ENCODE data around the gene SMARCB1. TPM values are rescaled to one million over a fixed set of nuclear protein-coding genes. Genes with fewer than 3 reads are reported as not detected.
A peak's percentile ranks its signal among the peaks of the same experiment; 100 is the strongest.

Gene SMARCB1
- polyA plus RNA-seq, 4 donors: 29.3 to 87.6 (median 55.2) TPM

DNA sequence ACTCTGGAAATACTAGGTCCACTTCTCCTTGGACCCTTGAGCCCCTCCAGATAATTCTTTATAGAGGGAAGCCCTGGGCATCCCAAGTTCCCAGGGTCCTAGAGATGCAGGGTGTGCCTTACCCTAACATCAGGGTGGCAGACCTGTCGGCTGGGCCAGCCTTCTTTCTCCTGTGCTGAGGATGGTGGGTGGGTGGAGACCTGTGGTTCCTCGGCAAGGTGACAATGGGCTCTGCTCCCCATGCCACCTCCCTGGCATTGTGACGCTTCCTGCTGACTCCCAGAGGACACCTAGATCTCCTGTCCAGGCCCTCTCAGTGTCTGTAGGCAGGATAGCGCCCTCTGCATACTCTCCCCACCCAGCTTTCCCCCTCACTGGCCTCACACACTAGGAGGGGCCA lies 55.8 kb downstream of the SMARCB1 start:
- no peak for FAIRE-seq
- 69 to 83% (median 70%) methylated on average over 4 of the region's 4 CpGs for WGBS, 3 donors

DNA sequence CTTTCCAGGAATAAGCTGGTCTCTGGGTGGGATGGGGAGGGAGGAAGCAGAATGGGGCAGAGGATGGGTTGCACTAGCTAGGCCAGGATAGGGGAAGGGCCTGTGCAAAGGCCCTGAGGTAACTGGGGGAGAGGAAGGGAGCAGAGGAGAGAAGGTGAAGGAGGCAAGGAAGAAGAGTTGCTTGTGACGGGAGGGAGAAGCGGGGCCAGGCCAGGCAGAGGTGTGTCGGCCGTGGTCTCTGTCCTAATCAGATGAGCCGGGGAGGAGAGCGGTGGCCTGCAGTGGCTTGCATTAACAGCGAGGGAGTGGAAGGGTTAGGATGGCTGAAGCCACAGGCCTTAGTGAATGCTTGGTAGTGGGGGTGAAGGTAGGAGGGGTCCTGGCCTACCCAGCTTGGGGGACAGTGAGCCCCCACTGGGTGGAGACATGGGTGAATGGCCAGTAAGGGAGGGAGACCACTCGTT lies 58.0 kb downstream of the SMARCB1 start:
- Histone ChIP-seq H3K27ac (ENCODE audit: low read depth in 1 of 3, low read length in 2 of 3) (peak overlapping the region in 1 of 3 donors; percentile 61), H3K9me3 (ENCODE audit: control insufficient read depth in 2 of 2, insufficient read depth in 1 of 2, low read depth in 1 of 2, low read length in 1 of 2) (no peaks in the 10 kb centered on the region), H3K27me3 (ENCODE audit: control insufficient read depth in 3 of 3, insufficient read depth in 3 of 3, low read length in 3 of 3) (peaks cover 0 to 9% (median 0%) of the 10 kb centered on the region in 3 donors), H3K4me3 (ENCODE audit: low read depth in 1 of 3, low read length in 3 of 3) (no peak overlapping the region), H3K4me1 (ENCODE audit: control insufficient read depth in 3 of 3, insufficient read depth in 2 of 3, low read depth in 1 of 3, low read length in 2 of 3) (peaks cover 0 to 26% (median 4%) of the 10 kb centered on the region in 3 donors), H3K36me3 (ENCODE audit: control insufficient read depth in 3 of 3, insufficient read depth in 2 of 3, low read depth in 1 of 3, low read length in 3 of 3) (no peaks in the 10 kb centered on the region)
- WGBS, 3 donors: 74 to 78% (median 77%) methylated on average over 8 of the region's 8 CpGs
- no peak for DNase-seq
- FAIRE-seq: no peak

More for the DNA sequence above, 55.8 kb downstream of the SMARCB1 start:
- Histone ChIP-seq H3K27ac (ENCODE audit: low read depth in 1 of 3, low read length in 2 of 3) (no peak overlapping the region), H3K9me3 (ENCODE audit: control insufficient read depth in 2 of 2, insufficient read depth in 1 of 2, low read depth in 1 of 2, low read length in 1 of 2) (no peaks in the 10 kb centered on the region), H3K4me1 (ENCODE audit: control insufficient read depth in 3 of 3, insufficient read depth in 2 of 3, low read depth in 1 of 3, low read length in 2 of 3) (peaks cover 0 to 34% (median 4%) of the 10 kb centered on the region in 3 donors), H3K4me3 (ENCODE audit: low read depth in 1 of 3, low read length in 3 of 3) (no peak overlapping the region), H3K27me3 (ENCODE audit: control insufficient read depth in 3 of 3, insufficient read depth in 3 of 3, low read length in 3 of 3) (peaks cover 0 to 8% (median 0%) of the 10 kb centered on the region in 3 donors), H3K36me3 (ENCODE audit: control insufficient read depth in 3 of 3, insufficient read depth in 2 of 3, low read depth in 1 of 3, low read length in 3 of 3) (peaks cover 0 to 5% (median 0%) of the 10 kb centered on the region in 3 donors)
- DNase-seq: no peak

DNA sequence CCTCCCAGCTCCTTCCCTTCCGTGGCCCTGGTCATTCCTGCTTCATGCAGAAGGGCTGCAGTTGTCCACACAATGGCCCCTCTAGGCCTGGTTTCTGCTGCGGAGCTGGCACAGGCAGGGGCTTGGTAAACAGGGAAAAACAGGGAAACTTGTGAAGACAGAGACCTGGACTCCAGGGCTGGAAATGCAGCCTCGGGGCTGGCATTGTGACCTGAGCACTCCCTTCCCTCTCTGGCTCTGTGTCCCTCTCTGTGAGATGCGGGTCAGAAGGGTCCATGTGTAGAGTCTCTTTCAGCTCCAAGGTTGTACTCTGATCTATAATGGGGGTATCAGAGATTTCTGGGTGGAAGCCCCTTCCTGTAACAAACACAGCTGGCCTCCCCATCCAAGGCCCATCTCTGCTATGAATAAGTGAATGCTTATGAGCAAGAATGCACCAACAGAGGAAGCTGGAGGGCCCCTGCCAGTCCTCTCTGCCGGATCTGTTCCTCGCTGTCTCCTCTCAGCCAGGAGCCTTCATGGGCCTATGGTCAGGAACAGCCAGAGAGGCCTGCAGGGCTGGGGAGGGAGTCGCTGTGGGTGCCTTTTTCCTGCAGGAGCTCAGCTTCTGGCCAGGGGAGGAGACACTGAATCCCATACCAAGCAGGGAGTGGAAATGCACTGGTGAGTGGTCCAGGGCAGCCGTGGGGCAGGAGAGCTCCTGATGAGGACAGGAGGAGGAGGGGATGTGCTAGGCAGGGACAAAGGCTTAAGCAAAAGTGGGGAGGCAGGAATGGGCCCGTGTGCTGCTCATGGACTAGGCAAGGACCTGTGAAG lies 58.7 kb downstream of the SMARCB1 start:
- no peak for FAIRE-seq
- DNase-seq: no peak
- Histone ChIP-seq H3K4me3 (ENCODE audit: low read depth in 1 of 3, low read length in 3 of 3) (no peak overlapping the region), H3K27me3 (ENCODE audit: control insufficient read depth in 3 of 3, insufficient read depth in 3 of 3, low read length in 3 of 3) (peaks cover 0 to 12% (median 0%) of the 10 kb centered on the region in 3 donors), H3K4me1 (ENCODE audit: control insufficient read depth in 3 of 3, insufficient read depth in 2 of 3, low read depth in 1 of 3, low read length in 2 of 3) (peaks cover 0 to 30% (median 4%) of the 10 kb centered on the region in 3 donors), H3K27ac (ENCODE audit: low read depth in 1 of 3, low read length in 2 of 3) (peak overlapping the region in 1 of 3 donors; percentile 61), H3K9me3 (ENCODE audit: control insufficient read depth in 2 of 2, insufficient read depth in 1 of 2, low read depth in 1 of 2, low read length in 1 of 2) (no peaks in the 10 kb centered on the region), H3K36me3 (ENCODE audit: control insufficient read depth in 3 of 3, insufficient read depth in 2 of 3, low read depth in 1 of 3, low read length in 3 of 3) (no peaks in the 10 kb centered on the region)
- 80 to 84% (median 83%) methylated on average over 9 of the region's 9 CpGs for WGBS, 3 donors

DNA sequence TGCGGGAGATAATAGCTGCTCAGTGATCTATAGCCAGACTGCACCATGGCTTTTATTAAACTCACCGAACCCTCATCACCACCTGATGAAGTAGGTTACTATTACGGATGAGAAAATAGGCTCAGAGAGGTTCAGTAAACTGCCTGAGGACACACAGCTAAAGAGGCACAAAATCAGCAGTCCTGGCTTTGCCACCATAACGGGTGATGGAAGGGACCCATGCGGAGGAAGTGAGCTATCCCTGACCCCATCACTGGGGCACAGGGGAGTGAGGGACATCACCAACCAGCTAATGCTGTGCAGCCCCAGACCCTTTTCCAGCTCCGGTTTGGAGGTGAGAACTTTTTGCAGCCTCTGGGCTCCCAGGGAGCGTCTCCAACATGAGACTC lies 59.3 kb downstream of the SMARCB1 start:
- H3K4me3 ChIP-seq (ENCODE audit: low read depth in 1 of 3, low read length in 3 of 3): no peak overlapping the region
- FAIRE-seq (no peak), DNase-seq (no peak)
- 84 to 91% (median 89%) methylated on average over 7 of the region's 7 CpGs for WGBS, 3 donors
- H3K27me3 ChIP-seq (ENCODE audit: control insufficient read depth in 3 of 3, insufficient read depth in 3 of 3, low read length in 3 of 3): peaks cover 0 to 14% (median 0%) of the 10 kb centered on the region in 3 donors
- H3K9me3 ChIP-seq (ENCODE audit: control insufficient read depth in 2 of 2, insufficient read depth in 1 of 2, low read depth in 1 of 2, low read length in 1 of 2): no peaks in the 10 kb centered on the region
- H3K36me3 ChIP-seq (ENCODE audit: control insufficient read depth in 3 of 3, insufficient read depth in 2 of 3, low read depth in 1 of 3, low read length in 3 of 3): no peaks in the 10 kb centered on the region
- peaks cover 0 to 30% (median 4%) of the 10 kb centered on the region in 3 donors for H3K4me1 ChIP-seq (ENCODE audit: control insufficient read depth in 3 of 3, insufficient read depth in 2 of 3, low read depth in 1 of 3, low read length in 2 of 3)
- H3K27ac ChIP-seq (ENCODE audit: low read depth in 1 of 3, low read length in 2 of 3): peak overlapping the region in 1 of 3 donors; percentile 47

DNA sequence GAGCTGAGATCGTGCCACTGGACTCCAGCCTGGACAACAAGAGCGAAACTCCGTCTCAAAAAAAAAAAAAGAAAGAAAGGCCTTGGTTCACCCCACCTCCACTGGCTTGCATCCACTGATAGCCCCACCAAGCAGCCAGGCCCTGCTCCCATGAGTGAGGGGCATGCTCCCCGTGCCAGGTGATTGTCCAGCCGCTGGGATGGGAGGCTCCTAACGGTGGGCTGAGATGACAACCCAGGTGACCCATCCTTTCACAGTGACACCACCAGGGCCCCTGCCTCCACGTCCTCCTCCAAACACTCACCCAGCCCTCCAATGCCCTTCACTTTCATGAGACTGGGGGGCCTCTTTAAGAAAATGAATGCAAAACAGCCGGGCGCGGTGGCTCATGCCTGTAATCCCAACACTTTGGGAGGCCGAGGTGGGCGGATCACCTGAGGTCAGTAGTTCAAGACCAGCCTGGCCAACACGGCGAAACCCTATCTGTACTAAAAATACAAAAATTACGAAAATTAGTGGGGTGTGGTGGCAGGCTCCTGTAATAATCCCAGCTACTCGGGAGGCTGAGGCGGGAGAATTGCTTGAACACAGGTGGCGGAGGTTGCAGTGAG lies 60.6 kb downstream of the SMARCB1 start:
- FAIRE-seq (no peak), DNase-seq (no peak)
- WGBS, 3 donors: 83 to 89% (median 87%) methylated on average over 16 to 18 of the region's 18 CpGs
- Histone ChIP-seq H3K27me3 (ENCODE audit: control insufficient read depth in 3 of 3, insufficient read depth in 3 of 3, low read length in 3 of 3) (peaks cover 0 to 15% (median 0%) of the 10 kb centered on the region in 3 donors), H3K36me3 (ENCODE audit: control insufficient read depth in 3 of 3, insufficient read depth in 2 of 3, low read depth in 1 of 3, low read length in 3 of 3) (no peaks in the 10 kb centered on the region), H3K9me3 (ENCODE audit: control insufficient read depth in 2 of 2, insufficient read depth in 1 of 2, low read depth in 1 of 2, low read length in 1 of 2) (no peaks in the 10 kb centered on the region), H3K4me3 (ENCODE audit: low read depth in 1 of 3, low read length in 3 of 3) (no peak overlapping the region), H3K27ac (ENCODE audit: low read depth in 1 of 3, low read length in 2 of 3) (peak overlapping the region in 1 of 3 donors; percentile 47), H3K4me1 (ENCODE audit: control insufficient read depth in 3 of 3, insufficient read depth in 2 of 3, low read depth in 1 of 3, low read length in 2 of 3) (peaks cover 0 to 30% (median 4%) of the 10 kb centered on the region in 3 donors)

DNA sequence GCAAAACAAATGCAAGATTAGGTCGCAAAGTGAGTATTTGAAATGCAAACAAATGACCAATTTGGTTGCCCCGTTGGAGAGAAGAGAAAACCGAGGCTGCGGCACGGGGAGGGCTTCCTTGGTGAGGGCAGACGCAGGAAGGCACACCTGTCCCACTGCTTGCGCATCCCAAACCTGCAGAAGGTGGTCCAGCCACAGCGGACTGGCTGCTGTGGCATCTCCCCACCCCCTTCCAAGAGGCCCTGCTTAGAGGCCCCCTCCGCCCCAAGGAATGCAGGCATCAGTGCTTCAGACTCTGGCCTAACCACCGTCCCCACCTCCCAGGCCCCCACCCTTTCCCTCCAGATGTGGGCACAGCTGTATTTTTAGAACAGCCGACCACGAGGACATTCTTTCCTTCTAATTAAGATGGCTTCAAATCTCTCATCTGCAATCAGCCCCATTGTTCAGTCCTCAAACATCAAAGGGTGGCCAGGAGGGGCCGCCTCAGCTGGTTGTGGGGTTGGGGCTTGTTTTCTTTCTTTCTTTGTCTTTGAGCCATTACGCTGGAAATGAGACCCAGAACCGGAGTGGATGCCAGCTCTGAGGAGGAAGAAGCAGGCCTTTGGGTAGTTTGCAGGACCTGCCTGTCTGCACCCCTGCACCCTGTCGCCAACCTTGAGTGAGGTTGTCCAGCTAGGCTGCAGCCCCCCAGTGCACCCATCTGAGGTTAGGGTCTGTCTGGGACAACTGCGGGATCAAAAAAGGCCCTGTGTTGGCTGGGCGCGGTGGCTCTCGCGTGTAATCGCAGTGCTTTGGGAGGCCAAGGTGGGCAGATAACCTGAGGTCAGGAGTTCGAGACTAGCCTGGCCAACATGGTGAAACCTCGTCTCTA lies 61.5 kb downstream of the SMARCB1 start:
- no peak for DNase-seq
- no peaks in the 10 kb centered on the region for H3K36me3 ChIP-seq (ENCODE audit: control insufficient read depth in 3 of 3, insufficient read depth in 2 of 3, low read depth in 1 of 3, low read length in 3 of 3)
- no peak overlapping the region for H3K27ac ChIP-seq (ENCODE audit: low read depth in 1 of 3, low read length in 2 of 3)
- 79 to 82% (median 82%) methylated on average over 24 of the region's 24 CpGs for WGBS, 3 donors
- H3K4me1 ChIP-seq (ENCODE audit: control insufficient read depth in 3 of 3, insufficient read depth in 2 of 3, low read depth in 1 of 3, low read length in 2 of 3): peaks cover 0 to 30% (median 4%) of the 10 kb centered on the region in 3 donors
- no peak overlapping the region for H3K4me3 ChIP-seq (ENCODE audit: low read depth in 1 of 3, low read length in 3 of 3)
- FAIRE-seq: no peak
- H3K27me3 ChIP-seq (ENCODE audit: control insufficient read depth in 3 of 3, insufficient read depth in 3 of 3, low read length in 3 of 3): peaks cover 0 to 13% (median 0%) of the 10 kb centered on the region in 3 donors
- H3K9me3 ChIP-seq (ENCODE audit: control insufficient read depth in 2 of 2, insufficient read depth in 1 of 2, low read depth in 1 of 2, low read length in 1 of 2): no peaks in the 10 kb centered on the region

DNA sequence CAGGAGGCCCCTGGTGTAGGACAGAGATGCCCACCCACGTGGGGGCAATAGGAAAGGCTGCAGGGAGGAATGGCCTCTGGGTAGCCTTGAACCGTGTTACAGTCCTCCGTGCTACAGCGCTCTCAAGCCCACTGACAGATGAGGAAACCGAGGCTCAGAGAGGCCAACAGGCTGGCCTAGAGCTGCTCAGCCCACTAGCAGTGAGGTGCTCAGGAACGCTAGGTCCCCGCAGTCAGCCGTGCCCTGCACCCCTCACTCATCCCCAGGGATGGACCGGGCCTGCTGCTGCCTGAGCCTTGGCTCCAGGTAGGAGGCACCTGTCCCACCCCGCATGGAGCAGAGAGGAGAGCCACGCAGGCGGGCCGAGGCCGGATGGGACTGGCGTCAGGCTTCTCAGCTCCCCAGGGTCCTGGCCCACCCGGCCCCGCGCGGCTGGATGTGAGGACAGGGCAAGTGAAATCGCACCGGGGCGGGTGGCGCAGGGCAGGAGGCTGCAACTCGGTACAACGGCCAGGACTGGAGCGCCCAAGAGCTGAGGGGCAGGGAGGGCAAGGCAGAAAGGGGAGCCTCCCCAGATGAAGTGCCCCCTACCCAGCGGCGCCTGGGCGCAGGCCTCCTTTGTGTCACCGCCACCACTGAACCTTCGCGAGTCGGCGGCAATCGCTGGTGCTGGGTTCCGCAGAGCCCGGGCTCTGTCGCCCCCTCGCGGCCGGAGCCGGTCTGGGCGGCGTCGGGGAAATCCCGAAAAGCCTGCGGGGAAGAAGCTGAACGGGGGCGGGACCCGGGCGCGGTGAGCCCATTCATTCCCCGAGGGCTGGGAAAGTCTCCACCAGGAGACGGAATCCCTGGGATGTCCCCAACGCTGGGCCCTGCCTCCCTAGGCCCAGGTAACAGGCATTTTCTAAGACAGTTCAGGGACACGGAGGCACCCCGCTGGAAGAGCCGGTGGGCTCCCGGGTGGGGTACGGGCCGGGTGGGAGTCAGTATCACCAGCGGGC lies 62.5 kb downstream of the SMARCB1 start:
- no peaks in the 10 kb centered on the region for H3K9me3 ChIP-seq (ENCODE audit: control insufficient read depth in 2 of 2, insufficient read depth in 1 of 2, low read depth in 1 of 2, low read length in 1 of 2)
- FAIRE-seq (no peak), DNase-seq (peak; percentile 69 to 94)
- peak overlapping the region in 2 of 3 donors; percentile 11 to 27 for H3K4me3 ChIP-seq (ENCODE audit: low read depth in 1 of 3, low read length in 3 of 3)
- no peak overlapping the region for H3K27ac ChIP-seq (ENCODE audit: low read depth in 1 of 3, low read length in 2 of 3)
- H3K36me3 ChIP-seq (ENCODE audit: control insufficient read depth in 3 of 3, insufficient read depth in 2 of 3, low read depth in 1 of 3, low read length in 3 of 3): no peaks in the 10 kb centered on the region
- 24 to 30% (median 26%) methylated on average over 50 to 62 of the region's 62 CpGs for WGBS, 3 donors
- H3K4me1 ChIP-seq (ENCODE audit: control insufficient read depth in 3 of 3, insufficient read depth in 2 of 3, low read depth in 1 of 3, low read length in 2 of 3): peaks cover 0 to 29% (median 4%) of the 10 kb centered on the region in 3 donors
- H3K27me3 ChIP-seq (ENCODE audit: control insufficient read depth in 3 of 3, insufficient read depth in 3 of 3, low read length in 3 of 3): peaks cover 0 to 13% (median 0%) of the 10 kb centered on the region in 3 donors
